ENCODE results near the gene SHLD1.
A peak's percentile ranks its signal among the peaks of the same experiment; 100 is the strongest.

Gene SHLD1

DNA sequence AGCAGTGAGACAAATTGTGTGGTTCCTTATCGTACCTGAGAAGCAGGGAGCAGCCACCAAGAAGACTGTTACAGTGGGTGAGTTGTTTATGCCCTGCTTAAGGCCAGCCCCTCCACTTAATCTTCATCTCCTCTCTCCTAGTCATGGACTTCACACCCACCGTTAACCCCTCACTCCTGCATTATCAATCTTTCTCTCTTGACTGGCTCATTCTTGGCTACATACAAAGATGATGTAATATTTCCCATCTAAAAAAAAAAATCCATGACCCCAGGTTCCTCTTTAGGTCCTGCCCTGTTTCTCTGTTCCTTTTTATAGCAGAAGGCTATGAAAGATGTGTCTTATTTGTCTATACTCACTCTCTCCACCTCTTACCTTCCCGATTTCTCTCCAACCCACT, 72.4 kb downstream of the SHLD1 start:
- no peak for DNase-seq

DNA sequence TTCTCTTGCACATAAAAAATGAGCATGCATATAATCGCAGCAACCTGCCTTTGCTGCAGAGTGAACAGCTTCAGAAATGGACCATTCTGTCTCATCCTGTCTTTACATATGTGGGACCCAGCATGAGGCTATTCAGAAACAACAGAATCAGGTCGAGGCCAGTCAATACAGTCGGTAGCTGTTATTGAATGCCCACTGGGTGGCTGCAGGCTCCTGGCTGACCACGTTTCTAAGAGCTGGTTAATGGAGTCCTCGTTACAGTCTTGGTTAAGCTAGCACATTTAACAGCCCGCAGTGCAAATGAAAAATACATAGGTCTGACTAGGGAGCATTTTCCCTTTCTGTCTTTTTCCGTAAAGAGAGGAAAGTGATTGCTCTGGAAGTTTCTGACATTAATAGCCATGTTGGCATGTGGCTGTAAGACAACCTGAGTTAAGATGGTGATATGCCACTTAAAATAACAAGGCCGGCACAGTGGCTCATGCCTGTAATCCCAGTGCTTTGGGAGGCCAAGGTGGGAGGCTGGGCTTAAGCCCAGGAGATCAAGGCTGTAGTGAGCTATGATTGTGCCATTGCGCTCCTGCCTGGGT, 75.0 kb downstream of the SHLD1 start:
- no peak for DNase-seq

DNA sequence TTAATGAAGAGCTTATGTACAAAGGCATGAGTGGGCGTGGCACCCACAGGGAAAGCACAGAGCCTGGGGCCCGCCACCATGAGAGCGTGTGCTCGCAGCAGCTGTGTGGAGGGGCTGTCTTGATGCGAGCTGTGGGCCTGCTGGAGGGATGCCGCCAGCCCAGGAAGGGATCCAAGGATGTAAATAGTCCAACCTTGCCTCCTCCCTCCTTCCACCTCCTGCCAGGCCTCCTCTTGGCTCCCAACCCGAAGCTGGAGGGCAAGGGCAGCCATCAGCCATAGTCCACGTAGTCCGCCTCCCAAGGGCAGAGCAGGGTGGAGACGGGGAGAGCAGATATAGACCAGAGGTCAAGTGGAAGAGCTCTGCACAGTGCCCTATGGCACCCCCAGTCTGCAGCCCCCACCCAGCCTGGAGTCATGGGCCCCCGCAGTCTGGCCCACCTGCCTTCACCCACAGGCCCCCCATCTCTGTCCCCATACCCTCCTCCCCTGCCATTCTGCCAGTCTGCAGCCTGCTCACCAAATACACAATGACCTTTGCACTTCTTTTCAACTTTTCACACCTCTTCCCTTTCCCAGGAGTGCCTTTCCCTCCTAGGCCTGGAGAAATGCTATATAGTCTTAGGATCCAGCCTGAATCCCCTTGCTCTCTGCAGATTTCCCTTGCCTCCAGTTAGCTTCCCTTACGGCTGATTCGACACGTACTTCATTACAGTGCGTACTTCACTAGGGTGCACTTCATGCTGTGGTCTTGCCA, 77.1 kb downstream of the SHLD1 start:
- DNase-seq = no peak

- DNase-seq = no peak
Measured at GRCh38 chr20:5827861-5828260, 77.7 kb downstream of the SHLD1 start.

DNA sequence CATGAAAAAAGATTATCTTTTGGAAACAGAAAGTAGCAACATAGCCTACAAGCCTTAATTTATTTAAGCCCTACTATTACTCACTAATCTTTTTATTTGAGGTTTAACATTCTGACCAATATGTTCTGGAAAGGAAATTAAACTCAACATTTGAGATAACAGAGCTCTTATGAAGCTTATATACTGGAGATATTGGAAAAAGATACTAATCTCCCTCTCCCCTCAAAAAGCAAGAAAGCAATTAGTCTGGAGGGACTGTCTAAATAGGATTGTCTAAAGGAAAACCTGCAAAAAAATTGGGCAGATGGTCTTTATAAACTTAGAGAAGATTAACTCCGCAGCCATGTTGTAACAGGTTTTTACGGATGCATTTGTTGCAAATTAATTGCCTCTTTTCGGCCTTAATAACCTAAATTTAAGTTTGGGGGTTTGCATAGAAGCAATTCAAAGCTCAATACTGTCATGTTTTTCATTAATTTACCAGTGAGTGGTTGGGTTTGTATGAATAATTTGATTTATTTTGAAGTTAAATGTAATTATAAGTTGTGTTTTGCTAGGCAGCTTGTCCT, 79.1 kb downstream of the SHLD1 start:
- DNase-seq = no peak

DNA sequence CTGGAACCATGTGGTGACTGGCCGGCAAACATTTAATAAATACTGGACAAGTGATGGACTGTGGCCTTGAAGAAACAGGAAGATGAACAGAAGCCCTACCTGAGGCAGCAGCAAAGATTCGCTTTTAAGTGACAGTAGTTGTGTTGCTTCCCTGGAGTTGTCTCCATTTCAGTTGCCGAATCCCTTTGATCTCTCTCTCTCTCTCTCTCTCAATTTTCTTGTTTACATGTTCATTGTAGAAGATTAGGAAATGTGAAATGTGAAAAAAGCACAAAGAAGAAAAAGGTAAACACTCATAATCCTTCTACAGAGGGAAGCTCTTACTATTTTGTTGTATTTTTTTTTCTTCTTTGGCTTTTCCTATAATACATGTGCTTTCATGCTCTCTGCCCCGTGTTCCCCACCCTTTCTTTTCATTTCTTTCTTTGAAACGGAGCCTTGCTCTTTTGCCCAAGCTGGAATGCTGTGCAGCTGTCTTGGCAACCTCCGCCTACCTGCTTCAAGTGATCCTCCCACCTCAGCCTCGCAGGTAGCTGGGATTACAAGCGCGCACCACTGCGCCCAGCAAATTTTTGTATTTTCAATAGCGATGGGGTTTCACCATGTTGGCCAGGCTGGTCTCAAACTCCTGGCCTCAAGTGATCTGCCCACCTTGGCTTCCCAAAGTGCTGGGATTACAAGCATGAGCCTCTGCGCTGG, 81.5 kb downstream of the SHLD1 start:
- no peak for DNase-seq

- no peak for DNase-seq
Measured at GRCh38 chr20:5833309-5833941, 83.2 kb downstream of the SHLD1 start.

DNA sequence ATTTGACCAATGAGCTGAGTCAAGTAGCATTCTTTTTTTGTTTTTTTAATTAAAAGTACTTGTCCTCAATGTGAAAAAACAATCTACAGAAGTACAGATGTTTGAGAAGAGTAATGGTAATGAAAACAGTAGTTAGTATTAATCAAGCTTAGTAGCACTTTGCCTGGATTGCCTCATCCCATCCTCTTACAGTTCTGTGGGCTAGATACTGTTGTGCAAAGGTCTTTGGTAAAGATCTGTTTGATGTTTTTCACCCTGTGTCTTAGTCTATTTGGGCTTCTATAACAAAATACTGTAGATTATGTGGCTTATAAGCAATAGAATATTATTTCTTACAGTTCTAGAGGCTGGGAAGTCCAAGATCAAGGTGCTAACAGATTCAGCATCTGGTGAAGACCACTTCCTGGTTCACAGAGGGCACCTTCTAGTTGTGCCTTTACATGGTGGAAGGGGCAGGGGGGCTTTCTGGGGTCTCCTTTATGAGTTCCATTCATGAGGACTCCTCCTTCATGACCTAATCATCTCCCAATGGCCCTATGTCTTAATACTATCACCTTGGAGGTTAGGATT, 84.3 kb downstream of the SHLD1 start:
- no peak for DNase-seq

DNA sequence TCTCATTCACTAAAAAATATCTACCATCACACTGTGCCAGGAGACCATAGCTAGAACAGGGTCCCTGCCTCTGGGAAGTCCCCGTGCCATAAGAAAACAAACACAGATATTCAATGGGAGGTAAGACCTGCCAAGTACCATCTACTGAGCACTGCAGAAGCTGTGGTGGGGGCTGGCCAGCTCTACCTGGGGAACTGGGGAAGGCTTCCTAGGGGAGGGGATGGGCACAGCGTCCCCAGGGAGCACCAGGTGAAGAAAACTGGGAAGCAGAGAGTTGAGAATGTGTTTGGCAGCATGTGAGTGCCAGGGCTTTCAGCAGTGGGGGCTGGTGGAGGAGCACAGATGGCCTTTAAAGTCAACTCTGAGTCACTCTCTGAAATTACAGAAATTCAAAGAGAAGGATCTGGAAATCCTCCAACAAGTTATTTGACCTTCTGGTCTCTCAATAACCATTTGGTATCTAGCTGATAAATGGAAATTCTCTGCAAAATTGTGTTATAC, 85.2 kb downstream of the SHLD1 start:
- peak; percentile 25 for DNase-seq

DNA sequence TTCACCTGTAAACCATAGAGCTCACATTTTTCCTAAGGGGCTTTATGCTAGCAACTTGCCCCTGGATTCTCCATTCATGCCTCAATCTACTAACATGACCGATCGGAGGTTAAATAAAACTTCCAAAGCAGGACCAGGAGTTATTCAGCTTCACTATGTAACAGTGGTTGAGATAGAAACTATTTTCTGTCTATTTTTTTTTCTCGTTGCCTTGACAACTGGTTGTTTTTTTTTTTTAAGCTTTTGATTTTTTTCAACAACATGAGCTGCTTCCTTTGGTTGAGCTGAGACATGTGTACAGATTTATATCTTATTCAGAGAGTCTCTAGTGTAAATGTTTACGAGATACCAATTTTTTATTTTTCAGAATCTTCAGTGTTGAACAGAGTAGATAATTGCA, 85.7 kb downstream of the SHLD1 start:
- no peak for DNase-seq

- no peak for DNase-seq
Measured at GRCh38 chr20:5836569-5836968, 86.4 kb downstream of the SHLD1 start.

DNA sequence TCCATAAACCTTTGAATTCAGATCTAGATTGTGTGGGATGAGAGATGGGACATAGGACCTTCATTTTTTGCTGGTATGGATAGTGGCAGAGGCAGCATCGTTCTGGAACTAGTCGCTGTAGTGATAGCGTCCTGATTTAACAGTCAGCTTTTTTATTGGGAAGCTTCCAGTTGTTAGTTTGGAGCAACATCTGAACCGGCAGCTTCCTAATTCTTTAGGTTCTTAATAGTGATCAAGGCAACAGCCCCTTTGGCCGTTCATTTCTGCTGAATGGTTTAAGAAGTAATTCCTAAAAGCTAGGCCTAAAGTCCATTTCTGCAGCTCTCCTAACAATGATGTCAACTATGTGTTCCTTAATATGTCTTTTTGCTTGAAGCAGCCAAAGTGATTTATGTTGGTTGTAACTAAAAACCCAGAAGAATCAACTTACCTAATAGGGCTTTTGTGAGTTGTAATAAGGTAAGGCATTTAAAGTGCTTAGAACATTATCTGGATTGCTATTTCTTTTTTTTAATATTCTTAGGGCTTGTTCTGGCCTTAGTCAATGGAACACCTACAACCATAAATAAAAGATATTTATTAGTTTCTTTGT, 90.3 kb downstream of the SHLD1 start:
- DNase-seq = no peak

- DNase-seq = no peak
Measured at GRCh38 chr20:5841522-5841921, 91.3 kb downstream of the SHLD1 start.

GRCh38 chr20:5842465-5842864, 92.3 kb downstream of the SHLD1 start:
- no peak for DNase-seq

- DNase-seq = no peak
Measured at GRCh38 chr20:5843054-5843592, 92.9 kb downstream of the SHLD1 start.

- DNase-seq = no peak
Measured at GRCh38 chr20:5844063-5844681, 94.0 kb downstream of the SHLD1 start.

DNA sequence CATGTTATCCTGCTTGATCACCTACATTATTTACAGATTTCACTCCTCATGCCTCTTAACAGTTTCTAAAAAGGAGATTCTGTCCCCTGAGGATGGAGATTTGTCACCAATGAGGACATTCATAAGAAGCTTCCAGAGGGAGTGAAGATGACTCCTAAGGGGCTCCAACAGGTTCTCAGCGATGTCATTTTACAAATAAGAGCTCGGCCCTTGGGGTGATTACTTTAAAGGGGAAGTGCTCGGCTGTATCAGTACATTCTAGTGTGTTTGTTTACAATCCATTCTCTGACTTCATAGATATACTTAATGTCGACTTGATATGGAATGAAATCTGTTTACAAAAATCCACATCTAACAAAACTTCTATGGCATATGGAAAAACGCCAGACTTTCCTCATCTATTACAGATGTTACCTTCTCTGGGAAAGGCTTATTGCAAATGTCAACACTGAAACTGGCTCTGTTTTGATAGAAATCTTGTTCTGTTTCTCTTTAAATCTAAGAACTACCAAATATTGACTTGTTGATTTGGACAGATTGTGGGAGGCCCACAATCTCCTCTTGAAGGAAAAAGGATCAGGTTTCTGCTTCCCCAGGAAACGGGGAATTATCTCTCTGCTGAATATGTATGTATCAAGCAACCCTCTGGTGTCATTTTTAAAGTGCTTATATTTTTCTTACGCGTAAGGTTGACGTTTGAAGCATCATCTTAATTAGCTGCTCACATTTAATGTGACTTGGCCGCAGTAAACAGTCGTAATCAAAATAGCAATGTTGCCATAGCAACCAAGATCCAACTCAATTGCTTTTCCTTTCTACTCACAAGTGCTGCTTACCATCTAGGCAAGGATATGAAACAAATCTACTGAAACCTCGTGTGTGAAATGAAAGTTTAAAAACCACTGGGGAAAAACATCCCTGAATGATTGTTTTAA, 95.7 kb downstream of the SHLD1 start:
- no peak for DNase-seq

GRCh38 chr20:5848711-5849505, 98.7 kb downstream of the SHLD1 start:
- no peak for DNase-seq

- DNase-seq = no peak
Measured at GRCh38 chr20:5855939-5856338, 105.7 kb downstream of the SHLD1 start.

- no peak for DNase-seq
Measured at GRCh38 chr20:5859608-5860007, 109.4 kb downstream of the SHLD1 start.
